NB4 (cell line): ENCODE data around the gene LCNL1.

Experiments
- DNase-seq: peaks from one replicate; pipeline ENCODE4 v3.0.0; 2010; ENCODE audit warnings: low read depth
- H3K4me3 ChIP-seq: one replicate; pipeline ENCODE4 v1.5.1; 2011; ENCODE audit warnings: mild to moderate bottlenecking, low read depth, low read length, moderate library complexity
- CTCF ChIP-seq: IDR thresholded peaks from one replicate; pipeline ENCODE4 v1.5.1; 2012; ENCODE audit warnings: low read depth, low read length
- MYC ChIP-seq: IDR thresholded peaks from 2 replicates; pipeline ENCODE4 v1.6.1; 2011; ENCODE audit warnings: low read depth, low read length
- POLR2A ChIP-seq: IDR thresholded peaks from 2 replicates; pipeline ENCODE4 v1.6.1; 2011; ENCODE audit warnings: mild to moderate bottlenecking; ENCODE audit not compliant: insufficient read length; ENCODE audit errors: extremely low read depth
- TF ChIP-seq, protein P1 (sequence below): IDR thresholded peaks from 2 replicates; pipeline ENCODE4 v1.6.1; 2011; ENCODE audit warnings: low read depth, low read length

Gene LCNL1

GRCh38 chr9:137008312-137008711 is 25.5 kb downstream of the LCNL1 start:
- DNase-seq = no peak
- TF ChIP-seq CTCF = no peak
- TF ChIP-seq MYC = no peak
- TF ChIP-seq POLR2A = no peak
- TF ChIP-seq, protein P1, sequence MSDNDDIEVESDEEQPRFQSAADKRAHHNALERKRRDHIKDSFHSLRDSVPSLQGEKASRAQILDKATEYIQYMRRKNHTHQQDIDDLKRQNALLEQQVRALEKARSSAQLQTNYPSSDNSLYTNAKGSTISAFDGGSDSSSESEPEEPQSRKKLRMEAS = no peak
- no peak overlapping the region for H3K4me3 ChIP-seq

- DNase-seq = no peak
- H3K4me3 ChIP-seq = no peak overlapping the region
- no peak for TF ChIP-seq CTCF
- TF ChIP-seq MYC = no peak
- TF ChIP-seq, protein P1 = no peak
- no peak for TF ChIP-seq POLR2A
These were observed 26.4 kb downstream of the LCNL1 start for GRCh38 chr9:137009217-137009616.

DNA sequence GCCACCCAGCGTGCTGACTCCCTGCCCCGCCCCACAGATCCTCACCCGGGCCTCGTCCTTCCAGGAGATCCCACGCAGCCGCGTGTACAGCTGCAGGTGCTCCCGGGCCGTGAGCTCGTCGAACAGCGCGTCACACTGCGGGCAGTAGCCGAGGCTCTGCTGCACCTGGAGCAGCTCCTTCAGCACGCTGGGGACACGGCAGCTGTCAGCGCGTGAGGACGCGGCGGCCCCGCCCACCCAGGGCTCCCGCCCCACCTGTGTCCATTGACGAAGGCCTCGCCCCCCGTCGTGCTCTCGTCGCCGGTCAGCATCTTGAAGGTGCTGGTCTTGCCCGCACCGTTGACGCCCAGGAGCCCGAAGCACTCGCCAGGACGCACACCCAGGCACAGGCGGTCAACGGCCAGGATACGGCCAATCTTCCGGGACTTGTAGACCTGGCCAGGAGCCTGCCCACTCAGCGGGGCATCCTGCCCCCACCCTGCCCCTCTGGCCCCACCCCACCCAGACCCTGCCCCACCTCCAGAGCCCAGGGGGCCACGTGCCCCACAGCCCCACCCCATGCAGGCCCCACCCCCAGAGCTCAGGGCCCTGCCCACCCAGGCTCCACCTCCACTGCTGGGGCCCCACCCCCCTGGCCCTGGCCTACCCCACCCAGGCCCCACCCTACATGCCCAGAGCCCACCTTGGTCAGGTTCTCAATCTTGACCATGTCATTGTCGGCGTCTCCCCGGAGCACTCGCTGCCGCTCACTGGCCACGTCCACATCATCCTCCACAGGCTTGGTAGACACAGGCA is 27.3 kb downstream of the LCNL1 start:
- no peak for TF ChIP-seq CTCF
- TF ChIP-seq POLR2A = no peak
- no peak for TF ChIP-seq MYC
- TF ChIP-seq, protein P1 = no peak

GRCh38 chr9:137011156-137011555 is 28.4 kb downstream of the LCNL1 start:
- H3K4me3 ChIP-seq = no peak overlapping the region
- TF ChIP-seq MYC = no peak
- TF ChIP-seq POLR2A = no peak
- no peak for TF ChIP-seq CTCF
- TF ChIP-seq, protein P1 = no peak
- DNase-seq = no peak

More for the DNA sequence above, 27.3 kb downstream of the LCNL1 start:
- no peak for DNase-seq
- no peak overlapping the region for H3K4me3 ChIP-seq

DNA sequence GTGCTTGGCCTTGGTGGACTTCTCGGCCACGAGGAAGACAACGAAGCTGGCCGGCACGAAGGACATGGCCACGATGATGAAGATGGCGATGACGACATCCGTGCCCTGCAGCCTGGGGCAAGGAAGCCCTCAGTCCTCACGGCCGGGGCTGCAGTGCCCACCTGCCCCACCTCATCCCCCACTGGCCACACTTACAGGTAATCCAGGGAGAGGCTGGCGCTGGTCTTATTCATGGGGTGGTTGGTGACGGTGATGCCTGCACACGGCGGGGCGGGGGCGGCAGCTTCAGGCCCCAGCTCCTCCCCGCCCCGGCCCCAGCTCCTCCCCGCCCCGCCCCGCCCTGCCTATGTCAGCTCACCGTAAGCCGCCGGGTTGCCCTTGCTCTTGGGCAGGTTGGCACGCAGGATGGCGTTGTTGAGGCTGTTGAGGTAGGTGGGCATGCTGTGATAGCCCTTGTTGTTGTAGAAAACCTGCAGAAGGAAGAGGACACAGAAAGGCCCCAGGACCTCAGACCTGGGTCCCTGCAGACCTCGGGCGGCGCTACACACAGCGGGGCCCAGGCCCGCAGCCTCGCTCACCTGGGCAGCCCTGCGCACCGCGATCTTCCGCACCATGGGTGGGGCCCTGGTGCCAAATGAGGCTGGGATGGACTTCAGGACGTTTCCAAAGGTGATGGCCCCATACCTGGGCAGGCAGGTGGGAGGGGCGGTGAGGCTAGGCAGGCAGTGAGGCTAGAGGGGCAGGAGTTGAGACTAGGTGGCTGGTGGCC is 29.3 kb downstream of the LCNL1 start:
- H3K4me3 ChIP-seq = no peak overlapping the region
- no peak for TF ChIP-seq POLR2A
- no peak for TF ChIP-seq MYC
- no peak for TF ChIP-seq CTCF
- TF ChIP-seq, protein P1 = no peak
- no peak for DNase-seq
